Loucy (cell line): Measurements from ENCODE around the gene KRT80.

Experiments used
- H2AFZ ChIP-seq: fragments of 200-600 bp; sonication (generic); 2 replicates; pipeline ENCODE4 v1.6.0; 2016; ENCODE audit warnings: antibody characterized with exemption, mild to moderate bottlenecking, low read length, moderate library complexity
- H3F3A ChIP-seq: fragments of 200-600 bp; 2 replicates; pipeline ENCODE4 v1.6.0; 2016; ENCODE audit warnings: antibody characterized with exemption, low read depth, mild to moderate bottlenecking
- H3K27me3 ChIP-seq: fragments of 200-600 bp; sonication (generic); 2 replicates; pipeline ENCODE4 v1.6.1; 2014; ENCODE audit warnings: low read length, mild to moderate bottlenecking; ENCODE audit not compliant: insufficient read depth, poor library complexity, severe bottlenecking
- H3K36me3 ChIP-seq: fragments of 200-600 bp; sonication (generic); 2 replicates; pipeline ENCODE4 v1.6.1; 2016; ENCODE audit warnings: low read length; ENCODE audit not compliant: insufficient read depth
- H3K4me1 ChIP-seq: fragments of 200-600 bp; sonication (generic); 2 replicates; pipeline ENCODE4 v1.5.1; 2014; ENCODE audit warnings: low read length, mild to moderate bottlenecking; ENCODE audit not compliant: insufficient read depth, poor library complexity, severe bottlenecking
- H3K4me2 ChIP-seq: fragments of 200-600 bp; sonication (generic); 2 replicates; pipeline ENCODE4 v1.6.0; 2014; ENCODE audit warnings: antibody characterized with exemption, low read length, low read depth, mild to moderate bottlenecking; ENCODE audit not compliant: poor library complexity, severe bottlenecking
- H3K4me3 ChIP-seq: fragments of 200-600 bp; sonication (generic); 2 replicates; pipeline ENCODE4 v1.5.1; 2014; ENCODE audit warnings: low read length, mild to moderate bottlenecking, mixed read lengths; ENCODE audit not compliant: poor library complexity, severe bottlenecking
- H3K79me2 ChIP-seq: fragments of 200-600 bp; sonication (generic); 2 replicates; pipeline ENCODE4 v1.6.1; 2014; ENCODE audit warnings: low read length; ENCODE audit not compliant: insufficient read depth
- H3K9ac ChIP-seq: fragments of 200-600 bp; sonication (generic); 2 replicates; pipeline ENCODE4 v1.6.0; 2014; ENCODE audit warnings: mild to moderate bottlenecking, low read depth, low read length, moderate library complexity; ENCODE audit not compliant: poor library complexity, severe bottlenecking
- H3K9me2 ChIP-seq: fragments of 200-600 bp; sonication (generic); replicated peaks from 2 replicates; pipeline ENCODE4 v1.6.1; 2016; ENCODE audit warnings: low read depth, low read length, mixed read lengths
- H3K9me3 ChIP-seq: fragments of 200-600 bp; sonication (generic); 2 replicates; pipeline ENCODE4 v1.6.1; 2014; ENCODE audit warnings: mild to moderate bottlenecking, antibody characterized with exemption, low read length, low read depth; ENCODE audit not compliant: insufficient read depth
- H4K20me1 ChIP-seq: fragments of 200-600 bp; sonication (generic); 2 replicates; pipeline ENCODE4 v1.6.0; 2014; ENCODE audit warnings: antibody characterized with exemption, low read length, mild to moderate bottlenecking; ENCODE audit not compliant: insufficient read depth, poor library complexity, severe bottlenecking
- CTCF ChIP-seq: fragments of 200-600 bp; sonication (generic); conservative IDR thresholded peaks from 2 replicates; pipeline ENCODE4 v1.5.1; 2014; ENCODE audit warnings: mild to moderate bottlenecking, antibody characterized with exemption, low read length
- EZH2phosphoT487 ChIP-seq: fragments of 200-600 bp; IDR thresholded peaks from 2 replicates; pipeline ENCODE4 v1.6.1; 2018; ENCODE audit warnings: antibody characterized with exemption, mild to moderate bottlenecking, moderate library complexity, borderline replicate concordance

The KRT80 gene

DNA sequence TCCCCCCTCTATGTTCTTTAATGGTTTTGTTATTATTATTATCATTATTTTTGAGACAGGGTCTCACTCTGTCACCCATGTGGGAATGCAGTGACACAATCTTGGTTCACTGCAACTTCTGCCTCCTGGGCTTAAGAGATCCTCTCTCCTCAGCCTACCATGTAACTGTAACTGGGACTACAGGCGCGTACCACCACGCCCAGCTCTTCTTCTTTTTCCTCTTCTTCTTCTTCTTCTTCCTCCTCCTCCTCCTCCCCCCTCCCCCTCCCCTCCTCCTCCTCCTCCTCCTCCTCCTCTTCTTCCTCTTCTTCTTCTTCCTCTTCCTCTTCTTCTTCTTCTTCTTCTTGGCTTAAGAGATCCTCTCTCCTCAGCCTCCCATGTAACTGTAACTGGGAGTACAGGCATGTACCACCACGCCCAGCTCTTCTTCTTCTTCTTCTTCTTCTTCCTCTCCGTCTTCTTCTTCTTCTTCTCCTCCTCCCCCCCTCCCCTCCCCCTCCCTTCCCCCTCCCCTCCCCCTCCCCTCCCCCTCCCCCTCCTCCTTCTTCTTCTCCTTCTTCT is 35.9 kb upstream of the KRT80 start:
- TF ChIP-seq EZH2phosphoT487 (no peak), CTCF (no peak)
- no peaks in the 10 kb centered on the region for H3K79me2 ChIP-seq
- no peak overlapping the region for H3K9ac ChIP-seq
- no peaks in the 10 kb centered on the region for H4K20me1 ChIP-seq
- no peaks in the 10 kb centered on the region for H3K9me2 ChIP-seq
- H3K4me1 ChIP-seq = no peaks in the 10 kb centered on the region
- no peak overlapping the region for H3K4me2 ChIP-seq
- no peaks in the 10 kb centered on the region for H3K9me3 ChIP-seq
- no peaks in the 10 kb centered on the region for H3F3A ChIP-seq
- H3K27me3 ChIP-seq = peaks cover 5% of the 10 kb centered on the region
- H3K4me3 ChIP-seq = no peak overlapping the region
- H3K36me3 ChIP-seq = no peaks in the 10 kb centered on the region
- no peak overlapping the region for H2AFZ ChIP-seq

DNA sequence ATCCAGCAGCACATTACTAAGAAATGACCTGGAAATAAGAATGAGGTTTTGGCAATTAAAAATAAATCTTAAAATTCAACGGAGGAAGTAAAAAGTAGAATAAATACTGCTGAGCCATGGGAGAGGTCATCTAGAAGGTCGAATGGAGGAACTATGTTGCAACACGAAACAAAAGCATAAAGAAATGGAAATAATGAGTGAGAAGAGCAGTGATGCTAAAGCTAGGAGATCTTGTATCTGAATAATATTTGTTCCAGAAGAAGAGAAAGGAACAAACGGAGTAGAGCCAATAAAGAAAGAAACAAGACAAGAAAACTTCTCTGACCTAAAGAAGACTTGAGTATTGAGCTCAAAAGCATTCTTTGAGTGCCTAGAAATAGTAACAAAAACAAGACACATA is 34.6 kb upstream of the KRT80 start:
- no peak overlapping the region for H3K9ac ChIP-seq
- H3K4me3 ChIP-seq = no peak overlapping the region
- no peaks in the 10 kb centered on the region for H3K9me2 ChIP-seq
- H3K4me2 ChIP-seq = no peak overlapping the region
- no peaks in the 10 kb centered on the region for H4K20me1 ChIP-seq
- no peaks in the 10 kb centered on the region for H3K4me1 ChIP-seq
- H3K9me3 ChIP-seq = no peaks in the 10 kb centered on the region
- H3F3A ChIP-seq = no peaks in the 10 kb centered on the region
- H3K79me2 ChIP-seq = no peaks in the 10 kb centered on the region
- no peak for TF ChIP-seq EZH2phosphoT487
- TF ChIP-seq CTCF = no peak
- peaks cover 5% of the 10 kb centered on the region for H3K27me3 ChIP-seq
- H3K36me3 ChIP-seq = no peaks in the 10 kb centered on the region
- H2AFZ ChIP-seq = no peak overlapping the region

DNA sequence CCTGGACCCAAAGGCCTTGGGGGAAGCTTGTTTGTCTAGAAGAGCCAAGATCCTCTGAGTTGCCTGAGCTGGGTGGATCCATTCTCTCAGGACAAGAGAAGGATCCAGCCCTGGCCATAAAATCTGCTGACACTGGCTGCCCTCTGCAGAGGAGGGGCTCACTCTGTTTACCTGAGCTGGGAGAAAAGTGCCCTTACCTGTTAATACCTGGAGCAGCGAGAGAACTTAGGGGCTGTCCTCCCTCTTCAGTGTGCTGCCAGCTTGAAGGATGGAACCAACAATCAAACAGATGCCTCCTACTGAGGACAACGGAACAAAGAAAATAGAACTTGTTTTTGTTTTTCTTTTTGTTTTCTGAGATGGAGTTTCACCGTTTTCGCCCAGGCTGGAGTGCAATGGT is 33.9 kb upstream of the KRT80 start:
- H3K9me3 ChIP-seq = no peaks in the 10 kb centered on the region
- H2AFZ ChIP-seq = no peak overlapping the region
- no peak overlapping the region for H3K9ac ChIP-seq
- H3K27me3 ChIP-seq = peaks cover 5% of the 10 kb centered on the region
- no peaks in the 10 kb centered on the region for H3K79me2 ChIP-seq
- H3K4me1 ChIP-seq = no peaks in the 10 kb centered on the region
- H3K4me2 ChIP-seq = no peak overlapping the region
- H3K9me2 ChIP-seq = no peaks in the 10 kb centered on the region
- TF ChIP-seq EZH2phosphoT487 = no peak
- TF ChIP-seq CTCF = no peak
- H3K36me3 ChIP-seq = no peaks in the 10 kb centered on the region
- no peaks in the 10 kb centered on the region for H4K20me1 ChIP-seq
- no peaks in the 10 kb centered on the region for H3F3A ChIP-seq
- H3K4me3 ChIP-seq = no peak overlapping the region
